SK-N-SH treated with all-trans-retinoic acid at 6 μM for 48 hours (cell line): ENCODE results near the gene BRI3BP.

Experiments
- ATAC-seq: fragments of 200-7000 bp; cut with Tn5 transposase; 3 replicates; pipeline ENCODE4 v1.9.1; 2020; ENCODE audit warnings: mild to moderate bottlenecking, moderate library complexity
- ARNTL ChIP-seq: fragments of 450-650 bp; formaldehyde crosslinking; IDR thresholded peaks from 2 replicates; pipeline ENCODE4 v1.5.0; 2020; ENCODE audit warnings: low read depth, mild to moderate bottlenecking, moderate library complexity, borderline replicate concordance
- CSDC2 ChIP-seq: fragments of 250-450 bp; sonication (Bioruptor Pico); IDR thresholded peaks from 2 replicates; pipeline ENCODE4 v1.5.0; 2020; ENCODE audit warnings: mild to moderate bottlenecking, moderate library complexity
- CSRNP3 ChIP-seq: fragments of 250-450 bp; sonication (Bioruptor Pico); IDR thresholded peaks from 2 replicates; pipeline ENCODE4 v1.5.1; 2021; ENCODE audit warnings: mild to moderate bottlenecking, moderate library complexity
- ESRRG ChIP-seq: fragments of 250-450 bp; sonication (Bioruptor Pico); IDR thresholded peaks from 2 replicates; pipeline ENCODE4 v1.6.1; 2021; ENCODE audit warnings: mild to moderate bottlenecking
- GLIS3 ChIP-seq: fragments of 250-450 bp; sonication (Bioruptor Pico); IDR thresholded peaks from 2 replicates; pipeline ENCODE4 v1.5.0; 2020; ENCODE audit warnings: mild to moderate bottlenecking, moderate library complexity
- ISL1 ChIP-seq: fragments of 250-450 bp; sonication (Bioruptor Pico); IDR thresholded peaks from 2 replicates; pipeline ENCODE4 v2.1.2; 2022; ENCODE audit warnings: mild to moderate bottlenecking, moderate library complexity
- OSR1 ChIP-seq: fragments of 250-450 bp; sonication (Bioruptor Pico); IDR thresholded peaks from 2 replicates; pipeline ENCODE4 v1.8.0; 2022; ENCODE audit warnings: moderate library complexity, mild to moderate bottlenecking, inconsistent platforms
- PATZ1 ChIP-seq: fragments of 250-450 bp; sonication (Bioruptor Pico); IDR thresholded peaks from 2 replicates; pipeline ENCODE4 v1.8.0; 2020; ENCODE audit warnings: mild to moderate bottlenecking, moderate library complexity, borderline replicate concordance
- POU6F1 ChIP-seq: fragments of 250-450 bp; sonication (Bioruptor Pico); IDR thresholded peaks from 2 replicates; pipeline ENCODE4 v1.8.0; 2021; ENCODE audit warnings: low read depth, mild to moderate bottlenecking, moderate library complexity, borderline replicate concordance
- PPARA ChIP-seq: fragments of 250-450 bp; sonication (Bioruptor Pico); IDR thresholded peaks from 2 replicates; pipeline ENCODE4 v1.5.0; 2020; ENCODE audit warnings: mild to moderate bottlenecking, borderline replicate concordance
- RARB ChIP-seq: fragments of 250-450 bp; sonication (Bioruptor Pico); IDR thresholded peaks from 2 replicates; pipeline ENCODE4 v1.8.0; 2021; ENCODE audit warnings: mild to moderate bottlenecking, moderate library complexity
- SNAI2 ChIP-seq: fragments of 250-450 bp; sonication (Bioruptor Pico); IDR thresholded peaks from 2 replicates; pipeline ENCODE4 v1.5.0; 2020; ENCODE audit warnings: mild to moderate bottlenecking, moderate library complexity
- TCF4 ChIP-seq: fragments of 250-450 bp; sonication (Bioruptor Pico); IDR thresholded peaks from 2 replicates; pipeline ENCODE4 v1.8.0; 2021; ENCODE audit warnings: mild to moderate bottlenecking, moderate library complexity, borderline replicate concordance
- TOX ChIP-seq: fragments of 250-450 bp; sonication (Bioruptor Pico); IDR thresholded peaks from 2 replicates; pipeline ENCODE4 v1.8.0; 2021; ENCODE audit warnings: mild to moderate bottlenecking, moderate library complexity, borderline replicate concordance
- TSHZ2 ChIP-seq: fragments of 250-450 bp; sonication (Bioruptor Pico); IDR thresholded peaks from 2 replicates; pipeline ENCODE4 v1.5.0; 2020; ENCODE audit warnings: mild to moderate bottlenecking, moderate library complexity
- ZC3H10 ChIP-seq: fragments of 250-450 bp; sonication (Bioruptor Pico); IDR thresholded peaks from 2 replicates; pipeline ENCODE4 v1.5.1; 2021; ENCODE audit warnings: mild to moderate bottlenecking, moderate library complexity
- ZFP3 ChIP-seq: fragments of 250-450 bp; sonication (Bioruptor Pico); IDR thresholded peaks from 2 replicates; pipeline ENCODE4 v1.5.0; 2020; ENCODE audit warnings: mild to moderate bottlenecking, moderate library complexity
- ZFP30 ChIP-seq: fragments of 450-650 bp; formaldehyde crosslinking; IDR thresholded peaks from 2 replicates; pipeline ENCODE4 v1.5.0; 2022; ENCODE audit warnings: mild to moderate bottlenecking, moderate library complexity
- ZNF565 ChIP-seq: fragments of 450-650 bp; formaldehyde crosslinking; conservative IDR thresholded peaks from 2 replicates; pipeline ENCODE4 v1.5.0; 2020; ENCODE audit warnings: low read depth, mild to moderate bottlenecking, moderate library complexity
- ZNF70 ChIP-seq: fragments of 450-650 bp; formaldehyde crosslinking; IDR thresholded peaks from 2 replicates; pipeline ENCODE4 v1.5.0; 2020; ENCODE audit warnings: mild to moderate bottlenecking, moderate library complexity
- ZNF8 ChIP-seq: fragments of 450-650 bp; formaldehyde crosslinking; IDR thresholded peaks from 2 replicates; pipeline ENCODE4 v1.5.0; 2020; ENCODE audit warnings: mild to moderate bottlenecking, moderate library complexity

Gene BRI3BP

GRCh38 chr12:124993626-124994436, at the start of gene BRI3BP:
TSS of gene BRI3BP (plus strand) at chr12:124993645. CDS start at chr12:124993791, 146 bp downstream.
- no peak for TF ChIP-seq PPARA
- TF ChIP-seq CSDC2, result no peak
- no peak for TF ChIP-seq ESRRG (CRISPR knock-in tag)
- ATAC-seq, result peak; percentile 70

- ATAC-seq, result no peak
- TF ChIP-seq GLIS3 (CRISPR knock-in tag), result no peak
- TF ChIP-seq PPARA, result no peak
Measured at GRCh38 chr12:124946447-124946793, 47.0 kb upstream of the BRI3BP start.

GRCh38 chr12:124947013-124947412, 46.4 kb upstream of the BRI3BP start:
- no peak for ATAC-seq
- TF ChIP-seq ZFP3 (no peak), ZNF8 (CRISPR knock-in tag) (no peak), ZC3H10 (no peak), ARNTL (no peak), ZNF70 (CRISPR knock-in tag) (no peak), POU6F1 (CRISPR knock-in tag) (no peak), PPARA (no peak)
- TF ChIP-seq, all 23 proteins: peak for 0

GRCh38 chr12:124947561-124948398, 45.7 kb upstream of the BRI3BP start:
- ATAC-seq, result no peak
- TF ChIP-seq POU6F1 (CRISPR knock-in tag) (no peak), ESRRG (CRISPR knock-in tag) (no peak), ISL1 (no peak), ZFP3 (no peak), RARB (no peak), CSRNP3 (CRISPR knock-in tag) (no peak), ZNF8 (CRISPR knock-in tag) (no peak), ZNF70 (CRISPR knock-in tag) (no peak), TSHZ2 (CRISPR knock-in tag) (no peak), OSR1 (CRISPR knock-in tag) (no peak), PATZ1 (CRISPR knock-in tag) (no peak), GLIS3 (CRISPR knock-in tag) (no peak), PPARA (no peak), TCF4 (CRISPR knock-in tag) (no peak), ZFP30 (CRISPR knock-in tag) (no peak), ARNTL (no peak), SNAI2 (CRISPR knock-in tag) (no peak), CSDC2 (no peak), ZNF565 (no peak), TOX (CRISPR knock-in tag) (no peak)
